Neuronal stem cell (in vitro differentiated cells): ENCODE results near the gene RPGR.

Experiments used
- DNase-seq: peaks from one replicate; pipeline ENCODE4 v3.0.0-alpha.2; 2013; ENCODE audit warnings: low spot score
- H2AFZ ChIP-seq: one replicate; pipeline ENCODE4 v1.6.1; 2013; ENCODE audit warnings: mild to moderate bottlenecking, low read length, inconsistent platforms
- H2AK5ac ChIP-seq: 2 replicates; pipeline ENCODE4 v1.6.1; 2013; ENCODE audit warnings: low read depth, mild to moderate bottlenecking, inconsistent platforms, low read length, moderate library complexity, mixed read lengths
- H2BK120ac ChIP-seq: 2 replicates; pipeline ENCODE4 v1.6.1; 2013; ENCODE audit warnings: low read depth, mild to moderate bottlenecking, inconsistent platforms, low read length, moderate library complexity, mixed read lengths
- H2BK12ac ChIP-seq: one replicate; pipeline ENCODE4 v1.6.1; 2013; ENCODE audit warnings: low read length, inconsistent platforms
- H2BK15ac ChIP-seq: 2 replicates; pipeline ENCODE4 v1.6.1; 2013; ENCODE audit warnings: mild to moderate bottlenecking, low read length, inconsistent platforms, mixed read lengths
- H2BK5ac ChIP-seq: one replicate; pipeline ENCODE4 v1.6.1; 2013; ENCODE audit warnings: inconsistent platforms, mild to moderate bottlenecking, low read length, moderate library complexity
- H3K14ac ChIP-seq: one replicate; pipeline ENCODE4 v1.6.1; 2013; ENCODE audit warnings: low read length, inconsistent platforms
- H3K18ac ChIP-seq: 2 replicates; pipeline ENCODE4 v1.6.1; 2013; ENCODE audit warnings: low read length, inconsistent platforms
- H3K23ac ChIP-seq: 2 replicates; pipeline ENCODE4 v1.6.1; 2013; ENCODE audit warnings: low read depth, mild to moderate bottlenecking, mixed read lengths, low read length, inconsistent platforms; ENCODE audit not compliant: poor library complexity
- H3K27ac ChIP-seq: replicated peaks from 3 replicates; pipeline ENCODE4 v1.5.1; 2013; ENCODE audit warnings: low read length, inconsistent platforms
- H3K27me3 ChIP-seq, 3 experiments: 2 replicates each; pipeline ENCODE4 v1.6.1; 2013; ENCODE audit warnings: low read length in 3 of 3, mild to moderate bottlenecking in 2 of 3, inconsistent platforms in 1 of 3, low read depth in 1 of 3, mixed read lengths in 1 of 3, moderate library complexity in 1 of 3; ENCODE audit not compliant: control insufficient read depth in 3 of 3, insufficient read depth in 3 of 3
- H3K36me3 ChIP-seq, 2 donors: replicated peaks in 1 of 2; 2 replicates each; pipeline ENCODE4 v1.6.1; 2013; ENCODE audit warnings: low read length in 2 of 2; ENCODE audit not compliant: control insufficient read depth in 2 of 2, insufficient read depth in 2 of 2
- H3K4ac ChIP-seq: 2 replicates; pipeline ENCODE4 v1.6.1; 2013; ENCODE audit warnings: inconsistent platforms, mild to moderate bottlenecking, low read length, moderate library complexity
- H3K4me1 ChIP-seq, 2 donors: 1 replicate in 1 of 2; 2 replicates in 1 of 2; pipeline ENCODE4 v1.6.1; 2013; ENCODE audit warnings: low read length in 2 of 2, low read depth in 1 of 2; ENCODE audit not compliant: control insufficient read depth in 2 of 2, insufficient read depth in 1 of 2
- H3K4me2 ChIP-seq: one replicate; pipeline ENCODE4 v1.6.1; 2013; ENCODE audit warnings: mild to moderate bottlenecking, low read length, inconsistent platforms; ENCODE audit not compliant: insufficient read depth, poor library complexity, severe bottlenecking
- H3K4me3 ChIP-seq, 2 donors: 2 replicates each; pipeline ENCODE4 v1.5.1; 2013; ENCODE audit warnings: low read length in 2 of 2, mild to moderate bottlenecking in 2 of 2, inconsistent platforms in 1 of 2, moderate library complexity in 1 of 2
- H3K79me1 ChIP-seq: one replicate; pipeline ENCODE4 v1.6.1; 2013; ENCODE audit warnings: low read depth, mild to moderate bottlenecking, inconsistent platforms, low read length, moderate library complexity
- H3K9ac ChIP-seq: one replicate; pipeline ENCODE4 v1.6.1; 2013; ENCODE audit warnings: mild to moderate bottlenecking, low read depth, low read length, inconsistent platforms; ENCODE audit not compliant: poor library complexity
- H3K9me3 ChIP-seq, 2 donors: replicated peaks in 1 of 2; 2 replicates each; pipeline versions ENCODE3 to v1.6.1; 2013; ENCODE audit warnings: low read length in 2 of 2, mild to moderate bottlenecking in 2 of 2, inconsistent platforms in 1 of 2, low read depth in 1 of 2, mixed read lengths in 1 of 2, moderate library complexity in 1 of 2; ENCODE audit not compliant: control insufficient read depth in 2 of 2, insufficient read depth in 1 of 2
- H4K8ac ChIP-seq: one replicate; pipeline ENCODE4 v1.6.1; 2013; ENCODE audit warnings: low read depth, mild to moderate bottlenecking, inconsistent platforms, low read length, moderate library complexity
- H4K91ac ChIP-seq: one replicate; pipeline ENCODE4 v1.6.1; 2013; ENCODE audit warnings: low read length, low read depth, mild to moderate bottlenecking, inconsistent platforms; ENCODE audit not compliant: poor library complexity
- WGBS, 2 donors: extraction: QIAGEN DNeasy Blood & Tissue Kit; methylation state at CpG; one replicate each; pipeline ENCODE4 v1.1.7; 2013; ENCODE audit warnings: missing lambda C conversion rate in 2 of 2, mixed read lengths in 1 of 2; ENCODE audit not compliant: insufficient read length in 2 of 2, insufficient replicate concordance in 1 of 2; ENCODE audit errors: extremely low coverage in 2 of 2; 5-methylcytosine and 5-hydroxymethylcytosine counted together

Gene RPGR

GRCh38 chrX:38311743-38312142 is 15.6 kb downstream of the RPGR start:
- Histone ChIP-seq H3K9ac (no peak overlapping the region), H4K8ac (no peak overlapping the region), H2AK5ac (no peak overlapping the region), H3K27me3 (no peaks in the 10 kb centered on the region), H3K4ac (no peak overlapping the region), H2BK120ac (no peak overlapping the region), H3K4me2 (no peak overlapping the region), H2BK15ac (no peak overlapping the region), H3K18ac (no peak overlapping the region), H3K36me3 (peaks cover 2 to 11% of the 10 kb centered on the region in 2 donors), H2BK12ac (no peak overlapping the region), H3K79me1 (no peaks in the 10 kb centered on the region), H3K27ac (no peak overlapping the region), H3K4me1 (no peaks in the 10 kb centered on the region), H3K14ac (no peak overlapping the region), H3K4me3 (no peak overlapping the region), H2BK5ac (no peak overlapping the region), H3K9me3 (no peaks in the 10 kb centered on the region), H4K91ac (no peak overlapping the region), H2AFZ (no peak overlapping the region), H3K23ac (no peak overlapping the region)
- no CpG with 5 or more reads among the region's 2 CpGs for WGBS, 2 donors
- no peak for DNase-seq

DNA sequence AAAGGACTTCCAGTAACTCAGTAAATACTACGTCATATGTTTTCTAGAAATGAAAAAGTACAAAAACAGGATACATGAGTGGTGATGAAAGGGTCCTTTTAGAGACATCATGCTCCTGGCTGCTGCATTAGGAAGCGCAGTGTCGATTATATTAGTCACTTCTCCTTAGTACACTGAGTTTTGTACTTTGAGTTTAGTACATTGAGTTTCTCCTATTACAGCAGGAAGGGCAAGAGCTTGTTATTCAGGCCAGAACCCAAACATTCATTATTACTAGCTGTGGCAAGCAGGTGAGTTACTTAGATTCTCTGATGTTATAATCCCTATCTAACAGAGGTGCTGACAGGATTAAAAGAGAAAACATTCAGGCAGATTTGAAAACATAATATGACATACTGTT is 21.3 kb downstream of the RPGR start:
- no peak overlapping the region for H3K4ac ChIP-seq
- H3K79me1 ChIP-seq: no peaks in the 10 kb centered on the region
- H2AFZ ChIP-seq: no peak overlapping the region
- H2BK120ac ChIP-seq: no peak overlapping the region
- no peak overlapping the region for H3K23ac ChIP-seq
- no peak overlapping the region for H2BK12ac ChIP-seq
- no peak overlapping the region for H4K91ac ChIP-seq
- H3K18ac ChIP-seq: no peak overlapping the region
- no peaks in the 10 kb centered on the region for H3K27me3 ChIP-seq
- no peak overlapping the region for H3K14ac ChIP-seq
- no peaks in the 10 kb centered on the region for H3K4me1 ChIP-seq
- no peak overlapping the region for H2BK15ac ChIP-seq
- H4K8ac ChIP-seq: no peak overlapping the region
- DNase-seq: no peak
- H3K4me3 ChIP-seq: no peak overlapping the region
- no peak overlapping the region for H3K9ac ChIP-seq
- H3K4me2 ChIP-seq: no peak overlapping the region
- H3K36me3 ChIP-seq: no peaks in the 10 kb centered on the region
- H2AK5ac ChIP-seq: no peak overlapping the region
- no CpG with 5 or more reads among the region's 3 CpGs for WGBS, 2 donors
- H3K9me3 ChIP-seq: no peaks in the 10 kb centered on the region
- no peak overlapping the region for H2BK5ac ChIP-seq
- H3K27ac ChIP-seq: no peak overlapping the region

GRCh38 chrX:38304010-38304409 is 23.3 kb downstream of the RPGR start:
- Histone ChIP-seq H2AFZ (no peak overlapping the region), H2BK120ac (no peak overlapping the region), H2BK12ac (no peak overlapping the region), H3K9me3 (no peaks in the 10 kb centered on the region), H3K79me1 (no peaks in the 10 kb centered on the region), H4K8ac (no peak overlapping the region), H3K14ac (no peak overlapping the region), H4K91ac (no peak overlapping the region), H2BK5ac (no peak overlapping the region), H3K4me3 (no peak overlapping the region), H3K4me1 (no peaks in the 10 kb centered on the region), H3K27me3 (no peaks in the 10 kb centered on the region), H3K4ac (no peak overlapping the region), H3K18ac (no peak overlapping the region), H3K4me2 (no peak overlapping the region), H3K9ac (no peak overlapping the region), H2AK5ac (no peak overlapping the region), H3K36me3 (no peaks in the 10 kb centered on the region), H3K27ac (no peak overlapping the region), H3K23ac (no peak overlapping the region), H2BK15ac (no peak overlapping the region)
- whole genome bisulfite sequencing, 2 donors: no CpG with 5 or more reads among the region's 4 CpGs
- DNase-seq: no peak

DNA sequence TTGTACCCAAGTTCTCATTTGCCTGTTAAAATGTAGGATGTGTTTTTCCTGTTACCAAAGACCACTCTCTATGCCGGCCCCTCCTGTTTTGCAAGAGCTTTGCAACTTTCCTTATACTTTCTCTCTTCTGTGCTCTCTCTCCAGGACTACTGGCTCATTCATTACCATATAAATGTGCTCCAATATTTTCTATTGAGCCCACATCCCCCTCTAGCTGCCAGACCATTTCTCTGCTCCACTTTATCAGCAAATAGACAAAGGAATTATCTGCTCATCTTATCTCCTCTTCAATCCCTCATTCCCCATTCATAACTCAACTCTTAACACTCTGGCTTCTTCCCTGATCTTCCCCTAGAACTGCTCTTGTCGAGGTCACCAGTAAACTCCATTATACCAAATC is 33.6 kb downstream of the RPGR start:
- Histone ChIP-seq H2BK5ac (no peak overlapping the region), H3K4ac (no peak overlapping the region), H2AK5ac (no peak overlapping the region), H2BK12ac (no peak overlapping the region), H3K4me3 (no peak overlapping the region), H3K23ac (no peak overlapping the region), H3K36me3 (peaks cover 0 to 5% of the 10 kb centered on the region in 2 donors), H3K18ac (no peak overlapping the region), H3K9me3 (no peaks in the 10 kb centered on the region), H2AFZ (no peak overlapping the region), H3K4me2 (no peak overlapping the region), H3K4me1 (no peaks in the 10 kb centered on the region), H3K27ac (no peak overlapping the region), H3K14ac (no peak overlapping the region), H2BK15ac (no peak overlapping the region), H3K79me1 (no peaks in the 10 kb centered on the region), H2BK120ac (no peak overlapping the region), H3K9ac (no peak overlapping the region), H3K27me3 (no peaks in the 10 kb centered on the region), H4K91ac (no peak overlapping the region), H4K8ac (no peak overlapping the region)
- no CpG with 5 or more reads among the region's 2 CpGs for WGBS, 2 donors
- DNase-seq: no peak
